ENCODE measurements around the gene HS3ST5. TPM values are rescaled to one million over a fixed set of nuclear protein-coding genes. Genes with fewer than 3 reads are reported as not detected.

The HS3ST5 gene
- total RNA-seq, 1 donor from 2014 or later: 17.4 TPM

GRCh38 chr6:114144887-114145851 lies 197.7 kb downstream of the HS3ST5 start:
- no peaks in the 10 kb centered on the region for H3K27me3 Mint-ChIP-seq (ENCODE audit: unreplicated experiment)
- peaks cover 11% of the 10 kb centered on the region for H3K4me1 Mint-ChIP-seq (ENCODE audit: low read depth, unreplicated experiment)
- H3K36me3 Mint-ChIP-seq (ENCODE audit: unreplicated experiment): peaks cover 8% of the 10 kb centered on the region
- H3K27ac Mint-ChIP-seq (ENCODE audit: unreplicated experiment): no peak overlapping the region
- H3K9me3 Mint-ChIP-seq (ENCODE audit: unreplicated experiment): peaks cover 3% of the 10 kb centered on the region
- no peak for TF ChIP-seq CTCF (IDR thresholded peaks at IDR 0.05; ENCODE audit: partially characterized antibody, unreplicated experiment)
- no peak overlapping the region for H3K4me3 Mint-ChIP-seq (ENCODE audit: unreplicated experiment)
- DNase-seq: no peak

- Mint-ChIP-seq H3K36me3 (ENCODE audit: unreplicated experiment) (peaks cover 6% of the 10 kb centered on the region), H3K9me3 (ENCODE audit: unreplicated experiment) (no peaks in the 10 kb centered on the region), H3K4me1 (ENCODE audit: low read depth, unreplicated experiment) (peaks cover 11% of the 10 kb centered on the region), H3K27me3 (ENCODE audit: unreplicated experiment) (no peaks in the 10 kb centered on the region), H3K27ac (ENCODE audit: unreplicated experiment) (no peak overlapping the region), H3K4me3 (ENCODE audit: unreplicated experiment) (no peak overlapping the region)
- TF ChIP-seq CTCF (IDR thresholded peaks at IDR 0.05; ENCODE audit: partially characterized antibody, unreplicated experiment): no peak
- DNase-seq: no peak
Observed at GRCh38 chr6:114142258-114142657, 200.6 kb downstream of the HS3ST5 start.

GRCh38 chr6:114140416-114140815 lies 202.4 kb downstream of the HS3ST5 start:
- Mint-ChIP-seq H3K9me3 (ENCODE audit: unreplicated experiment) (no peaks in the 10 kb centered on the region), H3K36me3 (ENCODE audit: unreplicated experiment) (no peaks in the 10 kb centered on the region), H3K27ac (ENCODE audit: unreplicated experiment) (no peak overlapping the region), H3K4me1 (ENCODE audit: low read depth, unreplicated experiment) (peaks cover 8% of the 10 kb centered on the region), H3K27me3 (ENCODE audit: unreplicated experiment) (no peaks in the 10 kb centered on the region), H3K4me3 (ENCODE audit: unreplicated experiment) (no peak overlapping the region)
- no peak for DNase-seq
- TF ChIP-seq CTCF (IDR thresholded peaks at IDR 0.05; ENCODE audit: partially characterized antibody, unreplicated experiment): no peak

GRCh38 chr6:114138577-114139248 lies 204.1 kb downstream of the HS3ST5 start:
- TF ChIP-seq CTCF (IDR thresholded peaks at IDR 0.05; ENCODE audit: partially characterized antibody, unreplicated experiment): no peak
- no peaks in the 10 kb centered on the region for H3K27me3 Mint-ChIP-seq (ENCODE audit: unreplicated experiment)
- H3K27ac Mint-ChIP-seq (ENCODE audit: unreplicated experiment): no peak overlapping the region
- DNase-seq: no peak
- no peaks in the 10 kb centered on the region for H3K36me3 Mint-ChIP-seq (ENCODE audit: unreplicated experiment)
- H3K9me3 Mint-ChIP-seq (ENCODE audit: unreplicated experiment): no peaks in the 10 kb centered on the region
- peaks cover 4% of the 10 kb centered on the region for H3K4me1 Mint-ChIP-seq (ENCODE audit: low read depth, unreplicated experiment)
- H3K4me3 Mint-ChIP-seq (ENCODE audit: unreplicated experiment): no peak overlapping the region

Measured in glutamatergic neuron (in vitro differentiated cells).